ENCODE measurements around the gene AKAP8L. TPM values are rescaled to one million over a fixed set of nuclear protein-coding genes. Genes with fewer than 3 reads are reported as not detected.
A peak's percentile ranks its signal among the peaks of the same experiment; 100 is the strongest.
"Not testable (repeated sequence)": the region's sequence is repeated elsewhere in the genome, so short reads cannot be mapped to it uniquely, and the experiment has no call there.

AKAP8L gene
- total RNA-seq, 1 donor, result 119 TPM

DNA sequence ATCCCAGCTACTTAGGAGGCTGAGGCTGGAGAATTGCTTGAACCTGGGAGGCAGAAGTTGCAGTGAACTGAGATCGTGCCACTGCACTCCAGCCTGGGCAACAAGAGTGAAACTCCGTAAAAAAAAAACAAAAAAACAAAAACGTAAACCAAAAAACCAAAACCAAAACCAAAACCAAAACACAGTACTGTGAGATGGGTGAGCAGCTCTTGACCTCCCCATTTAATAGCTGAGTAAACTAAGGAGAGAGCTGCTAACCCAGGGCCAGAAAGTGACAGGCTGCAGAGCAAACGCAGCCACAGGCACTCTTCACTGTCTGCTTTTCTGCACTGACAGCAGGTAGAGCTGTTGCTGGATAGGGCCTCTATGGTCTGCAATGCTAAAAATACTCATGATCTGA, 58.8 kb downstream of the AKAP8L start:
- DNase-seq (ENCODE audit: low read depth in 2 of 3, low spot score in 2 of 3), result not testable (repeated sequence)

DNA sequence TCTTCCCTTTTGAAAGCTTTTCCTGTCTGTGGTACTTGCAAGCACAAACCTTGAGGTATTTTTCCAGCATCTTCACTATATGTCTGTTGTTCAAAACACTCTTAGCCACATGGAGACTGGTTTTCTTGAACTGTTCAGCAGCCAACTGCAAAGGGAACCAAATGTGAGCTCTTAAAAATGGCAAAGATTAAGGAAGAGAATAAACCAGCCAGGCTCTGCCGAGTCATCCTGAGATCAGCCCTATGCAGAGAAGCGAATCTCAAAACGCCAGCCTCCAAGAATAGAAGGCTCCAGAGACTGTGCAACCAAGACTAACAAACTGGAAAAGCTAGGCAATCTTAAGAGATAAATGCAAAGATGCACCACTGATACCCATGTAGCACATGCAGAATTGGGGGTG, 59.9 kb downstream of the AKAP8L start:
- no peak for DNase-seq (ENCODE audit: low read depth in 2 of 3, low spot score in 2 of 3)

DNA sequence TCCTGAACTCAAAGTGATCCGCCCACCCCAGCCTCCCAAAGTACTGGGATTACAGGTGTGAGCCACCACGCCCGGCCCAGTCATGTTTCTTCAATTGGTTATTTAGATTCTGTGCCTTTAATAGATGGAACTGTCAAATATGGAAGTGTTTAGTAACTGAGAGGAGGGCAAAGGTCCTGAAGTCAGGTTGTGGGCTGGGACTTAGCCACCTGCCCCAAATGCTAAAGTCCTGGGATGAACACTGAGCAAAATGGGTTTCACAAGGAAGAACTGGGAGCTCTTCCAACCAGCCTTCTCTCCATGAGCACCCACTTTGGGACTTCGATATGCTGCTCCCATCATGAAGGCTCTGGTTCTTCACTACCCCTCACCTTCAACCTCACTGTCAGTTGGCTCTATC, 60.9 kb downstream of the AKAP8L start:
- DNase-seq (ENCODE audit: low read depth in 2 of 3, low spot score in 2 of 3), result no peak

DNA sequence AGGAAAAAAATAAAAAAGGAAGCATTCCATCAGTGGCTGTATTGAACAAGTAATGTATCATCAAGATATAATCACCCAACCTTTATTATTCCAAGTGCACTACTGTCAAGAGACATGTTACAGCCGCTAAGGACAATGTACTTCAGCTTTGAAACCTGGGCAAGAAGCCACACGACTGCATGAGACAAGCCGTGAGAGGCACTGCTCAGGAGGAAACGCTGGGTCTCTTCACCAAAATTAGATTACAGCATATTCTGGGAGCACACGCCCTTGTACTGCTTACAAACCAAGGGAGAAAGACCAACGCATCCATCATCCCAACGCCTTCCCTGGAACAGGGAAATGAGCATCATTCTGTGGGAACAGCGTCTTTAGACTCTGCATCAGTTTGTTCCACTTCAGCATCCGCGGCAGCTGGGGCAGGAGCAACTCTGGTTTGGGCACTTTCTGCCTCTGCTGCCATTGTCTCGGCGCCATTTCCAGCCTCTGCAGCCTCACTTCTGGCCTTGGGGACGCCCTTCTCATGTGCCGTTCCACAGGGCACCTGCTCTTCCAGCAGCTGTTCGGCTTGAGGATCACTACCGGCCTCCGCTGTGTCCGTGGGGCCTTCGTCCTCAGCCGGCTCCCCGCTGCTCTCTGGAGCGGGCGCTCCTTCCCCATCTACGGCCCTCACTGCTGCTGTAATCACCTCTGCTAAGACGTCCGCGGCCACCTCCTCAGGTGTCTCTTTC, 64.1 kb downstream of the AKAP8L start:
- no peak for DNase-seq (ENCODE audit: low read depth in 2 of 3, low spot score in 2 of 3)

DNA sequence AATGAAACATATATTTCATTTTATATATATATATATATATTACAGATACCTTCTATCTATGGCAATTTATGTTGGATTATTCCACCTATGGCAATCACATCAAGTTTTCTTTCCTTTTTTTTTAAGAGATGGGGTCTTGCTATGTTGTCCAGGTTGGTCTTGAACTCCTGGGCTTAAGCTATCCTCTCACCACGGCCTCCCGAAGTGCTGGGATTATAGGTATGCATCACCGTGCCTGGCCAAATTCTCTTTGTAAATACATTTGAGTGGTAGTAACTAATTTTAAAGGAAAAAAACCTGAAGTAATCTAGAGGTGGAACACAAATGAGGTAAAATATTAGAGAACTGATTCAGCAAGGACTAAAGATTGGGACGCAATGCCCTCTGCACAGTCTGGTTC, 64.9 kb downstream of the AKAP8L start:
- no peak for DNase-seq (ENCODE audit: low read depth in 2 of 3, low spot score in 2 of 3)

DNA sequence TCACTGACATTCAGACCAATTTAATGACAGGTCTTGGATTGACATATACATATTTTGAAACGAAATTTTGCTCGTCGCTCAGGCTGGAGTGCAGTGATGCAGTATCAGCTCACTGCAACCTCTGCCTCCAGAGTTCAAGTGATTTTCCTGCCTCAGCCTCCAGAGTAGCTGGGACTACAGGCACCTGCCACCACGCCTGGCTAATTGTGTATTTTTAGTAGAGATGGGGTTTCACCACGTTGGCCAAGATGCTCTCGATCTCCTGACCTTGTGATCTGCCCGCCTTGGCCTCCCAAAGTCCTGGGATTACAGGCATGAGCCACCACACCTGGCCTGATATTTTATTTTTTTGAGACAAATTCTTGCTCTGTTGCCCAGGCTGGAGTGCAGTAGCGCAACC, 66.3 kb downstream of the AKAP8L start:
- not testable (repeated sequence) for DNase-seq (ENCODE audit: low read depth in 2 of 3, low spot score in 2 of 3)

DNA sequence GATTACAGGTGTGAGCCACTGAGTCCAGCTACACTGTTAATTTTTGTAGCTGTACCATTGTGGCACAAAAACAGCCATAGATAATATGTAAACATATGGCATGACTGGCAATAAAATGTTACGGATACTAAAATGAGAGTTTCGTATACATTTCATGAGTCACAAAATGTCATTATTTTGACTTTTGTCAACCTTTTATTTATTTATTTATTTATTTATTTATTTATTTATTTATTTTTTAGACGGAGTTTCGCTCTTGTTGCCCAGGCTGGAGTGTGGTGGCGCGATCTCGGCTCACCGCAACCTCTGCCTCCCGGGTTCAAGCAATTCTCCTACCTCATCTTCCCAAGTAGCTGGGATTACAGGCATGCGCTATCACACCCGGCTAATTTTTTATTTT, 77.5 kb downstream of the AKAP8L start:
- not testable (repeated sequence) for DNase-seq (ENCODE audit: low read depth in 2 of 3, low spot score in 2 of 3)

DNA sequence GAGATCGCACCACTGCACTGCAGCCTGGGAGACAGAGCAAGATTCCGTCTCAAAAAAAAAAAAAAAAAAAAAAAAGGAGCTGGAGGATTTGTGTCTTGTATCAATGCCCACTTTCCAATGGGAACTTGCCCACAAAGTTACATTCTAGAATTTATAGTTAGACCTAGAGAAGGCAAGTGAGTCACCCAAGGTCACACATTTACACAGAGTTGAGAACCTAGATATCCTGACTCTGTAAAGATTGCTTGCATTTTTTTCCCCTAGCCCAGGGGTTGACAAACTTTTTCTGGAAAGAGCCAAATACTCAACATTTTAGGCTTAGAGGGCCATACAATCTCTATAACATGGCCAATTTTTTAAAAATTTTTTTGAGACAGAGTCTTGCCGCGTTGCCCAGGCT, 78.7 kb downstream of the AKAP8L start:
- DNase-seq (ENCODE audit: low read depth in 2 of 3, low spot score in 2 of 3), result no peak

DNA sequence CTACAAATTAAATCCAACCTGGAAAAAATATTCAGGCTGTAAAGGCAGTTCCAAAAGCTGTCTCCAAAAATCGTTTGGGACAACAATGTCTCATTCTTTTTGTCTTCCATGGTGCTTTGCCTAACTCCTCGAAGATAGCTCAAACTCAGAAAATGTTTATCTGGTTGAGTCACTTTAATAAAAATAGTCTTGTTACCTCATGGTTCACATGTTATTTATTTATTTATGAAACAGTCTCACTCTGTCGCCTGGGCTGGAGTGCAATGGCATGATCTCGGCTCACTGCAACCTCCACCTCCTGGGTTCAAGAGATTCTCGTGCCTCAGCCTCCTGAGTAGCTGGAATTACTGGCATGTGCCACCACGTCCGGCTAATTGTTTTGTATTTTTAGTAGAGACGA, 81.6 kb downstream of the AKAP8L start:
- no peak for DNase-seq (ENCODE audit: low read depth in 2 of 3, low spot score in 2 of 3)

DNA sequence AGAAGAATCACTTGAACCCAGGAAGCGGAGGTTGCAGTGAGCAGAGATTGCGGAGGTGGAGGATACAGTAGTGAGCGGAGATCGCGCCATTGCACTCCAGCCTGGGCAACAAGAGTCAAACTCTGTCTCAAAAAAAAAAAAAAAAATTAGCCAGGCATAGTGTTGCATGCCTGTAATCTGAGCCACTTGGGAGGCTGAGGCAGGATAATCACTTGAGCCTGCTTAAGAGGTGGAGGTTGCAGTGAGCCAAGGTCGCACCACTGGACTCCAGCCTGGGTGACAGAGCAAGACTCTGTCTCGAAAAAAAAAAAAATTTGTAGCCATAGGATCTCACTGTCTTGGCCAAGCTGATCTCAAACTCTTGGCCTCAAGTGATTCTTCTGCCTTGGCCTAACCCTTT, 82.8 kb downstream of the AKAP8L start:
- not testable (repeated sequence) for DNase-seq (ENCODE audit: low read depth in 2 of 3, low spot score in 2 of 3)

DNA sequence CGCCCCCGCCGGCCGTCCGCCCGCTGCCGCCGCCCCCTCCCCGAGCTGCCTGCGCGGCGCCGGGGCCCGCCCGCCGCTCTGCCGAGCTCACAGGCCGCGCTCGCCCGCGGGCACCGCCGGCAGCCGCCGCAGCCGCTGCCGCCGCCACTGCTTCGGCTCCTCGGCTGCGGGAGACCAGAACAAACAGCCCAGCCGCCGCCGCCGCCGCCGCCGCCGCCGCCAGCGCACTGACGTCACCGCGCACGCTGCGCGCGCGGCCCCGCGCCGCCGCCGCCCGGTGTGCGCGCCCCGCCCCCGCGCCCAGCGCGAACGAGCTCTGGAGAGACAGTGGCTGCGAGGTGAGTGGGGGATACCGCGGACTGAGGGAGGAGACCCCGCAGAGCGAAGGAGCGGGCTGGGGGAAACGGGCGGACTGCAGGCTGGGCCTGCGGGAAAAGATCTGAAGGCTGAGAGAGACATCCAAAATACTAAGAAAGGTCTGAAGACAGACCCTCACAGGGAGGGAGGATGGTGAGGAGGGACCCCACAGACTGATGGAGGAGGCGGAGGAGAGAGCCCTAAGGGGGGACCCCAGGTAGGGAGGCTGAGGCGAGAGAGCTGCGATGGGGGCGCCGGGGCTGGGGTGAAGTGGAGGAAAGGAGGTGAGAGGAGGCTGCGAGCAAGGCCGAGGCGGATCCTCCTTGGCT, 86.3 kb downstream of the AKAP8L start, which contains the start of gene BRD4:
BRD4 (minus strand) TSS at position 229 of the 686 bp plus-strand sequence. CDS start 59,440 bp downstream, outside the sequence.
- peak; percentile 65 to 70 (median 67) for DNase-seq (ENCODE audit: low read depth in 2 of 3, low spot score in 2 of 3)

DNA sequence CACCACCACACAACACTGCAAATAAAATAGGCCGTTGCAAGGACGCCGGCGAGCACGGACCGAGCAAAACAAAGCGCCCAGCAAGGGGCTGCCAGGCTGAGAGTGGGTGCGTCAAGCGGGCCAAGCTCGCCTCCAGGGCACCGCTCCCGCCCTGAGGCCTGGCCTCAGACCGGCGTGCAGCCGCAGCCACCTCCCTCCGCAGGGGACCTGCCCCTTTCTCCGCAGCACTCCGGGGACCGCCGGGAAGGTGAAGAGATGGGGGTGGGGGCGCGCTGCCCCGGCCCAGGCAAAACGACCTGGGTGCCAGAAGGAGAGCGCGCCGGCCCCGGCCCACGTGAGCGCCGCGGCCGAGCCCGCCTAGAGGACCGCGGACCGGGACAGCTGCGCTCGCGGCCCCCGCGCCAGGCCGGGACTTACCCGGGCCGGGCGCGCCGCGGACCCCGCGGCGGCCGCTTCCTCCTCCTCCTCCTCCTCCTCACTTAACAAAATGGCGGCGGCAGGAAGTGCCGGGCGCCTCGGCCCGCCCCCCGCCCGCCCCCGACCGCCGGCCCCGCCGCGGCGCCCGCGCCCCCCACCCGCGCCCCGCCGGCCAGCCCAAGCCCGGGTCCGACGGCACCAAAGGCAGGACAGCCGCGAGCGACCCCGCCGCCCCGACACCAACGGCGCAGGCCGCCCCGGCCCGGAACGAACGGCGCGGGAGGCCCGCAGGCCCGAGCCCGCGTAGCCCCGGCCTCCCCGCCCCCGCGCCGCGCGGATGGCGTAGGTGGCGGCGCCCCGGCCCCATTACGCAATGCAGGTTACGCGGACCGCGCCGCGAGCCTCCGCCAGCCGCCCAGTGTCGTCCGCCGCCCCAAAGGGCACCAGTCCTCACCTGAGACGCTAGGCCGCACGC, 87.1 kb downstream of the AKAP8L start:
- peak; percentile 41 to 72 (median 58) for DNase-seq (ENCODE audit: low read depth in 2 of 3, low spot score in 2 of 3)

DNA sequence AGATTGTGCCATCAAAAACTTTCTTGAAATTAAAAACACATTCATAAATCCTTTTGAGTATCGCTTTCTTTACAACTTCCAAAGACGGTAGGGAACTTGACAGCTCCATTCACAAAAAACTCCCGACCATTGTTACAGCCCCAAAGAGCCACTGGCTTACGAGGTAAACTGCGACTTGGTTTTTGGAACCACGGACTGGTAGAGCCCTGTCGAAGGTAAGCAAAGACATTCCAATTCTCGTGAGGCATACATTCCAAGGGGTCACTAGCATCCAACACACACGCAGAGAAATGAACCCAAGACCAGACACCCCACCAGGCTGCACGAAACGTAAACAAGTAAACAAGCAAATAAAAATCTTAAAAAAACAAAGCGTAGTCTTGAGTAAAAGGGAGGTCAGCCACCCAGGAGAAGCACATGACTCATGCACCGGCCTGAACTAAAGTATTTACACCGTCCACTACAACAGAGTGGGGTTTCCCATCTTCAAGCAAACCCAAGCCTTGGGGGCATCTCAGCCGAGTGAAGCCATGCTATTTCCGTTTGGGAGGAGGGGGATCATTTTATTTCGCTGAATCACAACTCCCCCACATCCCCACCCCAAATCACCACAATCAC, 87.9 kb downstream of the AKAP8L start:
- peak in 2 of 3 donors; percentile 36 to 38 for DNase-seq (ENCODE audit: low read depth in 2 of 3, low spot score in 2 of 3)

Small RNA genes within 50 kb of the gene (small RNA-seq; reads per million reads assigned to genes)
- gene AC005776.1 (not detected), gene MIR1470 (not detected)

Other genes with a start within 250 kb of the AKAP8L start
- gene NOTCH3, start 218.0 kb downstream of the AKAP8L start, total RNA-seq, result 7.5 TPM
- 0.27 TPM for gene EPHX3, start 186.5 kb downstream of the AKAP8L start, total RNA-seq
- 32.3 TPM for gene BRD4, start 86.4 kb downstream of the AKAP8L start, total RNA-seq
- 33.4 TPM for gene AKAP8, start 39.2 kb downstream of the AKAP8L start, total RNA-seq
- gene WIZ, start 31.0 kb upstream of the AKAP8L start, total RNA-seq, result 12.7 TPM
- gene RASAL3, start 45.6 kb upstream of the AKAP8L start, total RNA-seq, result 66.8 TPM
- under 0.01 TPM for gene PGLYRP2, start 60.5 kb upstream of the AKAP8L start, total RNA-seq
- 5.4 TPM for gene CYP4F22, start 89.5 kb upstream of the AKAP8L start, total RNA-seq
- under 0.01 TPM for gene CYP4F8, start 196.2 kb upstream of the AKAP8L start, total RNA-seq
- 0.27 TPM for gene CYP4F3, start 221.9 kb upstream of the AKAP8L start, total RNA-seq

Measured in hematopoietic multipotent progenitor cell (in vitro differentiated cells).